Liver (tissue), 3 donors: ENCODE results near the gene PPL.

Experiments
- EGR1 ChIP-seq, 2 donors: IDR thresholded peaks; 2 replicates each; pipeline ENCODE4 v1.6.1; 2016 to 2018; ENCODE audit warnings: antibody characterized with exemption in 2 of 2, low read depth in 2 of 2
- GABPA ChIP-seq, 2 donors: IDR thresholded peaks in 1 of 2; conservative IDR thresholded peaks in 1 of 2; 2 replicates each; pipeline ENCODE4 v1.6.1; 2016; ENCODE audit warnings: antibody characterized with exemption in 2 of 2, mild to moderate bottlenecking in 1 of 2, moderate library complexity in 1 of 2
- HNF4A ChIP-seq, 2 donors: conservative IDR thresholded peaks; 2 replicates each; pipeline ENCODE4 v1.6.1; 2016; ENCODE audit warnings: antibody characterized with exemption in 2 of 2, mild to moderate bottlenecking in 2 of 2
- HNF4G ChIP-seq: IDR thresholded peaks from 2 replicates; pipeline ENCODE4 v1.6.1; 2016; ENCODE audit warnings: antibody characterized with exemption
- JUND ChIP-seq, 2 donors: IDR thresholded peaks; 2 replicates each; pipeline ENCODE4 v1.6.1; 2016; ENCODE audit warnings: antibody characterized with exemption in 2 of 2
- RAD21 ChIP-seq, 2 donors: IDR thresholded peaks; 2 replicates each; pipeline ENCODE4 v1.6.1; 2016; ENCODE audit warnings: antibody characterized with exemption in 2 of 2, mild to moderate bottlenecking in 2 of 2
- RXRA ChIP-seq, 2 donors: IDR thresholded peaks; 2 replicates each; pipeline ENCODE4 v1.6.1; 2017 to 2018; ENCODE audit warnings: antibody characterized with exemption in 2 of 2, mild to moderate bottlenecking in 1 of 2
- SP1 ChIP-seq: IDR thresholded peaks from 2 replicates; pipeline ENCODE4 v1.6.1; 2018; ENCODE audit warnings: antibody characterized with exemption, mild to moderate bottlenecking
- TAF1 ChIP-seq: conservative IDR thresholded peaks from 2 replicates; pipeline ENCODE4 v1.6.1; 2016; ENCODE audit warnings: antibody characterized with exemption, mild to moderate bottlenecking
- YY1 ChIP-seq: IDR thresholded peaks from 2 replicates; pipeline ENCODE4 v1.6.1; 2016; ENCODE audit warnings: antibody characterized with exemption, mild to moderate bottlenecking
- TF ChIP-seq, protein P1 (sequence below): fragments of 150-350 bp; IDR thresholded peaks from 2 replicates; pipeline ENCODE4 v1.5.1; 2017; ENCODE audit warnings: improper control_type of control experiment, low read depth, low read length; ENCODE audit not compliant: missing input control
- TF ChIP-seq, protein P2 (sequence below): IDR thresholded peaks from 2 replicates; pipeline ENCODE4 v1.6.1; 2016; ENCODE audit warnings: antibody characterized with exemption
- TF ChIP-seq, protein P3 (sequence below): IDR thresholded peaks from 2 replicates; pipeline ENCODE4 v1.6.1; 2016; ENCODE audit warnings: antibody characterized with exemption, mild to moderate bottlenecking
- TF ChIP-seq, protein P4 (sequence below): IDR thresholded peaks from 2 replicates; pipeline ENCODE4 v1.6.1; 2016; ENCODE audit warnings: antibody characterized with exemption
- donor health status: healthy.
- donor health status: healthy.

DNA sequence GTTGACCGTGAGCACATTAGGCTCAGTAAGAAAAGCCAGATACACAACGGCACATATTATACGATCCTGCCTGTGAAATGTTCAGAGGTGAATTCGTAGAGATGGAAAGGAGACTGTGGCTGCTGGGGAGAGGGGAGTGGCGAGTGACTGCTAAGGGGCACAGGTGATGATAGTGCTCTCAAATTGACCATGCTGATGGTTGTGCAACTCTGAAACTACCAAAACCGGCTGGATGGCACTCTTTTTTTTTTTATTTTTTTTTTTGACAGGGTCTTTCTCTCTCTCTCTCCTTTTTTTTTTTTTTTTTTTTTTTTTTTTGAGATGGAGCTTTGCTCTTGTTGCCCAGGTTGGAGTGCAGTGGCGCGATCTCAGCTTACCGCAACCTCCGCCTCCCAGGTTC, 13.0 kb upstream of the PPL start:
- TF ChIP-seq, protein P1, sequence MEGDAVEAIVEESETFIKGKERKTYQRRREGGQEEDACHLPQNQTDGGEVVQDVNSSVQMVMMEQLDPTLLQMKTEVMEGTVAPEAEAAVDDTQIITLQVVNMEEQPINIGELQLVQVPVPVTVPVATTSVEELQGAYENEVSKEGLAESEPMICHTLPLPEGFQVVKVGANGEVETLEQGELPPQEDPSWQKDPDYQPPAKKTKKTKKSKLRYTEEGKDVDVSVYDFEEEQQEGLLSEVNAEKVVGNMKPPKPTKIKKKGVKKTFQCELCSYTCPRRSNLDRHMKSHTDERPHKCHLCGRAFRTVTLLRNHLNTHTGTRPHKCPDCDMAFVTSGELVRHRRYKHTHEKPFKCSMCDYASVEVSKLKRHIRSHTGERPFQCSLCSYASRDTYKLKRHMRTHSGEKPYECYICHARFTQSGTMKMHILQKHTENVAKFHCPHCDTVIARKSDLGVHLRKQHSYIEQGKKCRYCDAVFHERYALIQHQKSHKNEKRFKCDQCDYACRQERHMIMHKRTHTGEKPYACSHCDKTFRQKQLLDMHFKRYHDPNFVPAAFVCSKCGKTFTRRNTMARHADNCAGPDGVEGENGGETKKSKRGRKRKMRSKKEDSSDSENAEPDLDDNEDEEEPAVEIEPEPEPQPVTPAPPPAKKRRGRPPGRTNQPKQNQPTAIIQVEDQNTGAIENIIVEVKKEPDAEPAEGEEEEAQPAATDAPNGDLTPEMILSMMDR = no peak
- TF ChIP-seq JUND (IDR thresholded peaks at IDR 0.05) (no peak), RAD21 (IDR thresholded peaks at IDR 0.05) (no peak), HNF4G (no peak), GABPA (IDR thresholded peaks at IDR 0.05 in 1 of 2, conservative IDR thresholded peaks at IDR 0.05 in 1 of 2) (no peak), YY1 (no peak), SP1 (no peak), TAF1 (no peak), EGR1 (IDR thresholded peaks at IDR 0.05; ENCODE audit: low read depth in 2 of 2) (no peak), HNF4A (conservative IDR thresholded peaks at IDR 0.05) (no peak), RXRA (IDR thresholded peaks at IDR 0.05) (no peak)
- TF ChIP-seq, protein P2, sequence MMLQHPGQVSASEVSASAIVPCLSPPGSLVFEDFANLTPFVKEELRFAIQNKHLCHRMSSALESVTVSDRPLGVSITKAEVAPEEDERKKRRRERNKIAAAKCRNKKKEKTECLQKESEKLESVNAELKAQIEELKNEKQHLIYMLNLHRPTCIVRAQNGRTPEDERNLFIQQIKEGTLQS = no peak
- TF ChIP-seq, protein P3, sequence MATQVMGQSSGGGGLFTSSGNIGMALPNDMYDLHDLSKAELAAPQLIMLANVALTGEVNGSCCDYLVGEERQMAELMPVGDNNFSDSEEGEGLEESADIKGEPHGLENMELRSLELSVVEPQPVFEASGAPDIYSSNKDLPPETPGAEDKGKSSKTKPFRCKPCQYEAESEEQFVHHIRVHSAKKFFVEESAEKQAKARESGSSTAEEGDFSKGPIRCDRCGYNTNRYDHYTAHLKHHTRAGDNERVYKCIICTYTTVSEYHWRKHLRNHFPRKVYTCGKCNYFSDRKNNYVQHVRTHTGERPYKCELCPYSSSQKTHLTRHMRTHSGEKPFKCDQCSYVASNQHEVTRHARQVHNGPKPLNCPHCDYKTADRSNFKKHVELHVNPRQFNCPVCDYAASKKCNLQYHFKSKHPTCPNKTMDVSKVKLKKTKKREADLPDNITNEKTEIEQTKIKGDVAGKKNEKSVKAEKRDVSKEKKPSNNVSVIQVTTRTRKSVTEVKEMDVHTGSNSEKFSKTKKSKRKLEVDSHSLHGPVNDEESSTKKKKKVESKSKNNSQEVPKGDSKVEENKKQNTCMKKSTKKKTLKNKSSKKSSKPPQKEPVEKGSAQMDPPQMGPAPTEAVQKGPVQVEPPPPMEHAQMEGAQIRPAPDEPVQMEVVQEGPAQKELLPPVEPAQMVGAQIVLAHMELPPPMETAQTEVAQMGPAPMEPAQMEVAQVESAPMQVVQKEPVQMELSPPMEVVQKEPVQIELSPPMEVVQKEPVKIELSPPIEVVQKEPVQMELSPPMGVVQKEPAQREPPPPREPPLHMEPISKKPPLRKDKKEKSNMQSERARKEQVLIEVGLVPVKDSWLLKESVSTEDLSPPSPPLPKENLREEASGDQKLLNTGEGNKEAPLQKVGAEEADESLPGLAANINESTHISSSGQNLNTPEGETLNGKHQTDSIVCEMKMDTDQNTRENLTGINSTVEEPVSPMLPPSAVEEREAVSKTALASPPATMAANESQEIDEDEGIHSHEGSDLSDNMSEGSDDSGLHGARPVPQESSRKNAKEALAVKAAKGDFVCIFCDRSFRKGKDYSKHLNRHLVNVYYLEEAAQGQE = no peak
- TF ChIP-seq, protein P4, sequence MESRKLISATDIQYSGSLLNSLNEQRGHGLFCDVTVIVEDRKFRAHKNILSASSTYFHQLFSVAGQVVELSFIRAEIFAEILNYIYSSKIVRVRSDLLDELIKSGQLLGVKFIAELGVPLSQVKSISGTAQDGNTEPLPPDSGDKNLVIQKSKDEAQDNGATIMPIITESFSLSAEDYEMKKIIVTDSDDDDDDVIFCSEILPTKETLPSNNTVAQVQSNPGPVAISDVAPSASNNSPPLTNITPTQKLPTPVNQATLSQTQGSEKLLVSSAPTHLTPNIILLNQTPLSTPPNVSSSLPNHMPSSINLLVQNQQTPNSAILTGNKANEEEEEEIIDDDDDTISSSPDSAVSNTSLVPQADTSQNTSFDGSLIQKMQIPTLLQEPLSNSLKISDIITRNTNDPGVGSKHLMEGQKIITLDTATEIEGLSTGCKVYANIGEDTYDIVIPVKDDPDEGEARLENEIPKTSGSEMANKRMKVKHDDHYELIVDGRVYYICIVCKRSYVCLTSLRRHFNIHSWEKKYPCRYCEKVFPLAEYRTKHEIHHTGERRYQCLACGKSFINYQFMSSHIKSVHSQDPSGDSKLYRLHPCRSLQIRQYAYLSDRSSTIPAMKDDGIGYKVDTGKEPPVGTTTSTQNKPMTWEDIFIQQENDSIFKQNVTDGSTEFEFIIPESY = no peak
